ENCODE measurements around the gene PRKAR2A.
"Not testable (repeated sequence)": the region's sequence is repeated elsewhere in the genome, so short reads cannot be mapped to it uniquely, and the experiment has no call there.

Gene PRKAR2A

DNA sequence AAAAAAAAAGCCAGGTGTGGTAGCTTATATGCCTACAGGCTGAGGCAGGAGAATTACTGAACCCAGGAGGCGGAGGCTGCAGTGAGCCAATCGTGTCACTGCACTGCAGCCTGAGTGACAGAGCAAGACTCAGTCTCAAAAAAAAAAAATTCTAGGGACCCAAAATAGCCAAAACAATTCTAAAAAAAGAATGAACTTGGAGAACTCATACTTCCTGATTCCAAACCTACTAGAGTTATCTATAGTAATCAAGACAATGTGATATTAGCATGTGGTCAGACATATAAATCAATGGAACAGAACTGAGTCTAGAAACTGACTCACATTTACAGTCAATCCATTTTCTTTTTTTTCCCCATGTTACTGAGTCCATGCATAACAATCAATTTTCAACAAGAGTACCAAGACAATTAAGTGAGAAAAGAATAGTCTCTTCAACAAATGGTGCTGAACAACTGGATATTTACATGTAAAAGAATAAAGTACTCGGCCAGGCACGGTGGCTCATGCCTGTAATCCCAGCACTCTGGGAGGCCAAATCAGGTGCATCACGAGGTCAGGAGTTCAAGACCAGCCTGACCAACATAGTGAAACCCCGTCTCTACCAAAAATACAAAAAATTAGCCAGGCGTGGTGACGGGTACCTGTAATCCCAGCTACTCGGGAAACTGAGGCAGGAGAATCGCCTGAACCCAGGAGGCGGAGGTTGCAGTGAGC, 11.9 kb downstream of the PRKAR2A start:
- no peak for DNase-seq

DNA sequence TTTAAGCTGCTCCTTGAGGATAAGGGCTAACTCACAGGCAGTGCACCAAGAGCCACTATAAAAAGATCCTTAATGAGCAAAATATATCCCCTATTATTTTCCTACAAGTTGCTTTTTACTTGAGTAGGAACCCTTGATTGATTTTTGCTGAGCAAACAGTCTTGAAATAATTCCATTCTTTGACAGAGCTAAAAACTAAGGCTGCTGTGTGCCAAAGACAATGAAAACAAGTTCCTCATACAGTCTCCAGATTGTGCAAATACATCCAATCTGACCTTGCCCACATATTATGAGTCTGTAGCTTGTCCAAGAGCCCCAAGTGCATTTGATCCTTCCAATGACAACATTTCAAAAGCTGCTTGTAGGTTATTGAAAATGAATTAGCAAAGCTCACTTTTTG, 15.0 kb downstream of the PRKAR2A start:
- no peak for DNase-seq

- DNase-seq = no peak
These were observed 17.0 kb downstream of the PRKAR2A start for GRCh38 chr3:48830715-48831114.

- not testable (repeated sequence) for DNase-seq
These were observed 18.1 kb downstream of the PRKAR2A start for GRCh38 chr3:48829525-48829924.

- not testable (repeated sequence) for DNase-seq
These were observed 19.8 kb downstream of the PRKAR2A start for GRCh38 chr3:48827874-48828273.

DNA sequence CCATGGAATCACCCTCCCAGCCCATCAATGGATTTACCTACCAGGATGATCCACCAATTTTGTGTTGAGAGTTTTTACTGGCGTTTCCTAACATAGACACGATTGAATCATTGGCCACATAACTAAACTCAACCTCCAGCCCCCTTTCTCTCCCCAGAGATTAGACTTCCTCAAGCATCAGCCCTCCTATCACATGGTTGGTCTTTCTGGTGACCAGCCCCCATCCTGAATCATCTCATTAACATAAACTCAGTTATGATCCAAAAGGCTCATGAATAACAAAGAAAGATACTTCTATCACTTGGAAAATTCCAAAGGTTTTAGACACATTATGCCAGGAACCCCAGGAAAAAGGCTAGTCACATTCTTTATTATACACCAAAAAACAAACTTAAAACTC, 21.2 kb downstream of the PRKAR2A start:
- DNase-seq = no peak

GRCh38 chr3:48820612-48821324, 26.9 kb downstream of the PRKAR2A start:
- DNase-seq = no peak

GRCh38 chr3:48819234-48820221, 28.1 kb downstream of the PRKAR2A start:
- no peak for DNase-seq

- no peak for DNase-seq
These were observed 36.1 kb downstream of the PRKAR2A start for GRCh38 chr3:48811524-48811923.

DNA sequence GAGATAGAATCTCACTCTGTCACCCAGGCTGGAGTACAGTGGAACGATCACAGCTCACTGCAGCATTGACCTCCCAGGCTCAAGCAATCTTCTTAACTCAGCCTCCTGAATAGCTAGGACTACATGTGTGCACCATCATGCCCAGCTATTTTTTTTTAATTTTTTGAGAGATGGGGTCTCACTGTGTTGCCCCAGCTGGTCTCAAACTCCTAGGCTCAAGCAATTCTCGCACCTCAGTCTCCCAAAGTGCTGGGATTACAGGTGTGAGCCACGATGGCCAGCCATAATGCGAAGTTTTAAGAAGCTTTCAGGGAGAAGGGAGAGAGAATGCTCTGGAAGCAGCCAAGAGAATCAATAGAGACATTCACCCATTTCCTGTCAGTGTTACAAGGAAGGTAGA, 42.7 kb downstream of the PRKAR2A start:
- no peak for DNase-seq

DNA sequence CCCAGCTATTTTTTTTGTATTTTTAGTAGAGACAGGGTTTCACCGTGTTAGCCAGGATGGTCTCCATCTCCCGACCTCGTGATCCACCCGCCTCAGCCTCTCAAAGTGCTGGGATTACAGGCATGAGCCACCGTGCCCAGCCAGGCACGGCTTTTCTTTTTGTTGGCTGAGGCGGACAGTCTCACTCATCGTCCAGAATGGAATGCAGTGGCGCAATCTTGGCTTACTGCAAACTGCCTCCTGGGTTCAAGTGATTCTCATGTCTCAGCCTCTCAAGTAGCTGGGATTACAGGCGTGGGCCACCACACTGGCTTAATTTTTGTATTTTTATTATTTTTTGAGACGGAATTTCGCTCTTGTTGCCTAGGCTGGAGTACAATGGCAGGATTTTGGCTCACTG, 46.8 kb downstream of the PRKAR2A start:
- DNase-seq = not testable (repeated sequence)

GRCh38 chr3:48798998-48799397, 48.7 kb downstream of the PRKAR2A start:
- no peak for DNase-seq

DNA sequence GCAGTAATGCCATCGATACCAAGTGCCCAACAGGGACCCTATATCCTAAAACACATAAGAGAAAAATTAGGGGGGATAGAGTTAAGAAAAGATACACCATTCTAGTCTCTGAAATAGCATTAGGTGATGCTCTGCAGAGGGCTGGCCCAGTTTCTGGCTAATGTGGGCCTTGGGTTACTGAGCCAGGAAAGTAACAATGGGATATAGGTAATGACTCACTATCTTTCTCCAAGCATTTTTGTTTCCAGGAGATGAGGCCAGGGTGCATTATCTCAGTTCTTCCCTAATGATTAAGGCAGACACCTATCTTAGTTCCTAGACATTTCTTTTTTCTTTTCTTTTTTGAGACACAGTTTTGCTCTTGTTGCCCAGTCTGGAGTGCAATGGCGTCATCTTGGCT, 50.0 kb downstream of the PRKAR2A start:
- DNase-seq = no peak

DNA sequence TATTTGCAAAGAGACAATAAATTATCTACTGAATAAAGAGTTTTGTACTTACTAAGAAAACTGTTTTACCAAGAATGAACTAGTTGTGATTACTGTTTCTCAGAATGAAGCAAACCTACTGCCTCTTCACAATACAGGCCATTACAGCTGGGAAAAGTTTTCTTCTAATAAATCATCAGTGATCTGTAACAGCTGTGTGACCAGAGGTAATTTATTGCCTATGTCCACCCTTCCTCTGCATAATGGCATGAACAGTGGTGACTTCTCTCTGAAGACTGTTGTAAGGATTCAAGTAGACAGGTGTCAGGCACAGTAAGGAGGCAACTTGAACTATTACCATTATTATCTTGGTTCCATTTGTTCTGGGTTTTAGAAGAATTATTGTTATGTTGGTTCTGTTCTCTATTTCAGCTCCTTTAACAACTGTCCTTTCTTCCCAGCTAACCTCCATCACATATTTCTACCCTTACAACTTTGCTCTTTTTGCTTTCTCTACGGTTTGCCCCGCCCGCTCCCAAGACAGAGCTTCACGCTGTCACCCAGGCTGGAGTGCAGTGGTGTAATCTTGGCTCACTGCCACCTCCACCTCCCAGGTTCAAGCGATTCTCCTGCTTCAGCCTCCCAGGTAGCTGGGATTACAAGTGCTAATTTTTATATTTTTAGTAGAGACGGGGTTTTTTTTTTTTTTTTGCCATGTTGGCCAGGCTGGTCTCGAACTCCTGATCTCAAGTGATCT, 51.5 kb downstream of the PRKAR2A start:
- DNase-seq = no peak

- DNase-seq = not testable (repeated sequence)
These were observed 54.2 kb downstream of the PRKAR2A start for GRCh38 chr3:48793484-48793883.

GRCh38 chr3:48789665-48790064, 58.0 kb downstream of the PRKAR2A start:
- DNase-seq = no peak

DNA sequence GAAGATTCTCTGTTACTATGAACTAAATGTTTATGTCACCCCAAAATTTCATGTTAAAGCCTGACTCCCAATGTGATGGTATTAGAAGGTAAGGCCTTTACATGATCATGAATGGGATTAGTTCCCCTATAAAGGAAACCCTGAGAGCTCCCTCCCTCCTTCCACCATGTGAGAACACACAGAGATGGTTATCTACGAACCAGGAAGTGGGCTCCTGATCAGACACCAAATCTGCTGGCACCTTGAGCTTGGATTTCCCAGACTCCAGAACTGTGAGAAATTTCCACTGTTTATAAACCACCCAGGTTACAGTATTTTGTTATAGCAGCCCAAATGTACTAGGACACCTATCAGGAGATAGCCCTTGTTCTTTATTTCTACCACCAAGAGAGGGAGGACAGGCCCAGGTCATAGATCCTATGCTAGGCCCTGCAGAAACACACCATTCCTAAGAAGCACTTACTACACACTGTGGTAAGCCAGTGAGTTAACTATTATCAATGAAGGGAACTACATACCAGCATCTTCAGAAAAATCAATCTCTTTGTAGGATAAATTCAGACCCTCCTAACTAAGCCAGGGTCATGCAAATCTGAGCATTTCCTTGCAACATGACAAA, 59.0 kb downstream of the PRKAR2A start:
- no peak for DNase-seq

DNA sequence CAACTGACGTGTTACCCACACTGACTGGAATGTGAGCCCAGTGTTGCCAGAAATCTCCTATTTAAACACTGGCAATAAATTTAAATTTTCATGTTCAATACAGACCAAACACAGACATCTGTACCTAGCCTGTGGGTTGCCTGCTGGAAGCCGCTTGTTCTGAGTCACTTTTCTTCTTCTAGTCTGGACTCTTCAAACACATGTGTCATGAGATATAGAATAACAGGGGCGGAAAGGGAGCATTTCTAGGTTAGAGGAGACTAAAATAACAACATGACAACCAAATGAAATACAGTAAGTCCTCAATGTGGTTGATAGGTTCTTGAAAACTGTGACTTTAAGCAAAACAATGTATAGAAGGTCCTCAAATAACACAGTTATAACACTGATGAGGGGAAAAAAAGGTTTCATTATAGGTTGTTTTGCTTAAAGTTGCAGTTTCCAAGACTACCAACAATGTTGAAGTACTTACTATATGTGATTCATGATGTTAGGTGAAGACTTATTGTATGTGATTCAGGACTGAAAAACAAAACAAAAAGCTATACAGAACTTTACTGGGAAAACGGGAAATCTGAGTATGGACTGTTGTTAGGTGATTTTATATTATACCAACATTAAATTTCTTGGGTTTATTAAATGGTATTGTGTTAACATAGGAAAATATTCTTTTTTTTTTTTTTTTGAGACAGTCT, 63.1 kb downstream of the PRKAR2A start:
- no peak for DNase-seq

GRCh38 chr3:48783304-48783703, 64.4 kb downstream of the PRKAR2A start:
- DNase-seq = no peak

GRCh38 chr3:48782046-48782445, 65.6 kb downstream of the PRKAR2A start:
- DNase-seq = no peak

- not testable (repeated sequence) for DNase-seq
These were observed 69.1 kb downstream of the PRKAR2A start for GRCh38 chr3:48778565-48778964.

DNA sequence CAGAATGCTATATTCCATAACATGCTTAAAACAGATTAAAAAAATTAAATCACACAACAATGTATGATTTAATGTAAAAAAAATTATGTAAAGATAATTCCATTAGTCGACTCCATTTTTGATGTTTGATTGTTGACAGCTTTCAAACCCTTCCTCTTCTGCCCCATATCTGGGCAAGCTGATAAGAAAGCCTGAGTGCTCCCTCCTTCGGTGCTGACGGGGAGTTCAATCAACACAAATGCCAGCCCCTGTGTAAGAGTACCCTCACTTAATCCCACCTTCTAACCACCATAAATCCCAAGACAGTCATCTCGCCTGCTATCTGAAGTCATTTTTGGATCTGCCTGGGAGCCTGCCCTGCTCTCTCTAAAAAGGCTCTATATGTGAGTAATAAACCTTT, 70.8 kb downstream of the PRKAR2A start:
- no peak for DNase-seq

Measured in NCI-H1436 treated with DMSO at 0.1 percent for 48 hours (cell line).